Umbilical cord (tissue), 2 donors: ENCODE measurements around the gene AVPI1. TPM values are rescaled to one million over a fixed set of nuclear protein-coding genes. Genes with fewer than 3 reads are reported as not detected.
"Not testable (repeated sequence)": the region's sequence is repeated elsewhere in the genome, so short reads cannot be mapped to it uniquely, and the experiment has no call there.

ENCODE experiments used
- DNase-seq: peaks from one replicate; pipeline ENCODE4 v3.0.0-alpha.2; 2015; ENCODE audit warnings: low spot score
- total RNA-seq: library from RNA; depleted of rRNA; stranded (reverse); fragments of >200 nt; gene quantifications from one replicate; pipeline ENCODE4 v1.2.3, GENCODE V29; 2014; ENCODE audit warnings: low replicate concordance; ENCODE audit not compliant: insufficient read depth

AVPI1 gene
- total RNA-seq, 1 donor from 2014 or later = 7.0 TPM

- DNase-seq = peak; percentile 33
Measured at GRCh38 chr10:97683556-97684367, 3.3 kb downstream of the AVPI1 start.

DNA sequence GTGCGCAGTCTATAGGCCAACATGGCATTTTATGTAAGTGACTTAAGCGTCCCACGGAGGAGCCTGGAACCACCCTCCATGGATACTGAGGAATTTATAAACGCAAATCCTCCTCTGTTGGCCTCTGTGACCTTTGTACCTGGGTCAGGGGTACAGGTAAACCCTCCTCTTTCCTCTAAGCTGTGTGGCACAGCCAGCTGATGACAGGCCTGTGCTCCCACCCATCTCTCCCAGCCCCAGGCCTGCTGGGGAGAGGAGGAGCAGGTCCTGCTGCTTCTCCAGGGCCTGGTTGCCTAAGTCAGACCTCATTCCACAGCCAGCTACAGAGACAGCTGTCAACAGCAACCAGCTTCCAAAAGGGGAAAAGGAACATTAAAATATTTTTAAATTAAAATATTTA is 5.0 kb downstream of the AVPI1 start:
- no peak for DNase-seq

DNA sequence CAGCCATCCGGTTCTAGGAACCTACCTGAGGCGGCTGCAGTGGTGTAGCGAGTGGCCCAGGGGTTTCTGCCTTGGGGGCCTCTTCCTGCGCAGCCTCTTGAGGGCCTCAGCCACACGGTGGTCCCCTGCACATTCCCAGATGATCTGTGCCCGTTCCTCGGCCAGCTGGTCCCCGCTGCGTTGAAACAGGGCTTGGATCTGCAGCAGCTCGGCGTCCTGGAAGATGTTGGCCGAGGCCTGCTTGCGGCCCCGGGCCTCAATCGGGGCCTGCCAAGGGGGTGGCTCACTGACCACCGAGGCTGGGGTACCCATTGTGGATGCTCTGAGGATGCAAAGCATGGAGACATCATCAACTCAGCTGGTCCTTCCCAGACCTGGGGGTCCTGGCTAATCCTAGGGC is 7.4 kb downstream of the AVPI1 start:
- no peak for DNase-seq

DNA sequence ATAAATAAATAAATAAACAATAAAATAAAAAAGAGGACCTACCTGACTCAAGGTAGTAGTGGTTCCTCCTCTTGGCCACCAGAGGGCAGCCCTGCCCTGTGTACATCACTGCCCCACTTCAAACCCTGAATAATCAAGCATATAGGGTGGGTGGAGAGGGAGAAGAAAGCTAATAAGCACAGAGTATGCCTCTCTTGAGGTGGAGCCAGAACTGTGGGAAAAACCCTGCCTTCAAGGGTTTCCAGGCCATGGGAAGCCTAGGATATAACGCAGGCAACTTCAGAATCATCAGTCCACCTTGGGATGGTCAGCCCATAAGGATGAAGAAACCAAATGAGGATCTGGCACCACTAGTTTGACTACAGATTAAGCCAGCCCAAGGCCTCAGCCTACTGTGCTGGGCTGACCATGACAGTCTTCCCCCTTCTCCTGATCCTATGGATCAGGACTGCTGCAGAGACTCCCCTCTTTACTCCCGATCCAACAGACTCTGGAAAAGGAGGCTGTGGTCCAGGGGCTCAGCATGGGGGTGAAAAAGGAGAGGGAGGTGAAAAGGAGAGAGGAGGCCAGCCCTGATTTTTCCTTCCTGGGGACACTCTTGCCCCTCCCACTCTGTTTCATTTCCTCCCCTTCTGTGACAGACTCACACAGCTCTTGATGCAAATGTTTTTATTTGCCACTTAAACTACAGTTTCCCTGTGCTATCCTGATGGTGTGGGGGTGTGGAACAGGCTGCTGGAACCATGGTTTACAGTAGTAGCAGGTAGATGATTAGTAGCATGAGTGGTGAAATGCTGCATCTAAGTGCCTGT is 10.1 kb downstream of the AVPI1 start:
- DNase-seq = peak; percentile 35

DNA sequence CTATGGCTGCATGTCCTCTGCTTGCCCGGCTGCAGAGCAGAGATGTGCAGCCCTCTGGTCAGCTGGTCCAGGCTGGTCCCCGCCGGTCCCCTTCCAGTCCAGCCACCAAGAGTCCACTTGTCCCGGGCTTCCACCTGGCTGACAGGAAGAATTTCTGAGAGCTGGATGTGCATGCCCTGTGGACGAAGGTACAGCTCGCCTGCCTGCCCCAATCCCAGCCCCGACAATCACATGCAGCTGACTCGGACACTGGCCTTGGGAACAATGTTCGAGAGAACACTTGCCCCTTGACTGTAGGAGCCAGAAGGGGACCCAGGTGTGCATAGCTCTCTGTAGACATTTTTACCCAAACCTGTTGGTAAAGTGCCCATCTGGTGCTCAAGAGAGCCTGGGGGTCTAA is 11.8 kb downstream of the AVPI1 start:
- DNase-seq = no peak

- DNase-seq = no peak
Measured at GRCh38 chr10:97673736-97674525, 13.1 kb downstream of the AVPI1 start.

GRCh38 chr10:97669571-97669970 is 17.5 kb downstream of the AVPI1 start:
- no peak for DNase-seq

DNA sequence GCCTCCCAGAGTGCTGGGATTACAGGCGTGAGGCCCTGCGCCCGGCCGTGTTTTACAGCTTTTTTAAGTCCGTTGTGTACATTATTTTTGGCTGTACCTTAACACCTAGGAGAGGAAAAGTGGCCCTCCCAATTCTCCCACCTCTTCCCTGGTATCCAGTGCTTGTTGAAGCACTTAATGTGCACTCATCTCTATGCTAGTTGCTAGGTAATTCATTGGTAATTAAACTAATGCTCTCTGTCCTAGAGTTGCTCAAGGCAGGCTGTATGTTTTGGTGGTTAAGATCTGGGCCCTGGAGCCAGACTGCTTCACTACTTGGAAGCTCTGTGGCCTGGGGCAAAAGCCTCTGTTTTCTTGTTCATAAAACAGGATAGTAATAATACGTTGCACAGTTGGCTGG is 19.6 kb downstream of the AVPI1 start:
- no peak for DNase-seq

DNA sequence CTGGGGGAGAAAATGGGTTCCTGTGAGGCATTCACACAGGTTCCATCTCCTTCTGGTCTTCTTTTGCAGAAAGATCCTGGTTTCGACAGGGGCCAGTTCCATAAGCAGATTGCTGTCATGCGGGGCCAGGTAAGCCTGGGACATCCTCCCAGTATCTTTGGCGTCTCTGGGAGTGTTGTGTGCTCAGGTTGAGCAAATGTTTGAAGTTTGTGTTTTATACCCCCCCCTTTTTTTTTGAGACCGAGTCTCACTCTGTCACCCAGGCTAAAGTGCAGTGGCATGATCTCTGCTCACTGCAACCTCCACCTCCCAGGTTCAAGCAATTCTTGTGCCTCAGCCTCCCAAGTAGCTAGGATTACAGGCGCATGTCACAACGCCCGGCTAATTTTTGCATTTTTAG is 20.0 kb downstream of the AVPI1 start:
- DNase-seq = no peak

DNA sequence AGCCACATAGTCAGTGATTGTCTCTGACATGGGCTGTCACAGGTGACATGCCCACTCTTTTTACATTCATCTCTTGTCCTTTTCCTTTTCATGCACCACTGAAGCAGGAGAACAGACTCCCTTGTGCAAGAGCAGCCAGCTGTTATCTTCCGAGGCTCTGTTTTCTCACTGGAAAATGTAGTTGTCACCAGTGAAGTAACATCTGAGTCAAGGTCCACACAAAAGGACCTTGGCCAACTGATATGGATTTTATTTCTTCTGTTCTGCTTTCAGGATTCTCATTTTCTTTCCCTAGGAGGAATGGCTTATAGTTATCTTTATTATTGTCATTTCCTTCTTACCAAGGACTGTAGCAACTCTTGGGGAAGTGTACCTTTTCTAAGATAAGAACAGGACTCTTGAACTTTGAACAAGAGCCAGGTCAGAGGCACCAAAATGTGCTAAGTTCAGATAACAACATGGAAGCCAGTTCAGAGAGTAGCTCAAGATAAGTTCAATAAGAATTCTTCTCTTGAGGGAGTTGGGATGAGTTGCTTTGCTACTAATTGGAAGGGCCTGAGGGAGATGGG is 22.7 kb downstream of the AVPI1 start:
- no peak for DNase-seq

DNA sequence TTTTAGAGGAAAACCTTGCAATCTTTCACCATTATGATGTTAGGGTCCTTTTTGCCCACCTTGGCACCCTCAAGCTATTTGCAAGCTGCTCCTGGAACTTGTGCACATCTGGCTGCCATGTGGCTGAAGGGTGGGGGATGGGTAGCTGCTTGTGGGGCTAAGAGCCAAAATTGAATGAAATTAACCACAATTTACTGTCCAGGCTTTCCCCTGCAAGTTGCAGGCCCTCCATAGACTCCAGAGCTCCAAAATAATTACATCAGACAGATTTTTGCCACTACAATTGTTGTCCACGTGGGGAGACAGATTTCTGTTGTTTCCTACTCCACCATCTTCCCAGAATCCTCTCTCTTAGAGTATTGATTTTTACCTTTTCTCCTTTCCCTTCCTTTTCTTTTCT is 27.5 kb downstream of the AVPI1 start:
- peak; percentile 33 for DNase-seq

GRCh38 chr10:97656777-97657176 is 30.3 kb downstream of the AVPI1 start:
- DNase-seq = no peak

- DNase-seq = no peak
Measured at GRCh38 chr10:97651773-97652172, 35.3 kb downstream of the AVPI1 start.

DNA sequence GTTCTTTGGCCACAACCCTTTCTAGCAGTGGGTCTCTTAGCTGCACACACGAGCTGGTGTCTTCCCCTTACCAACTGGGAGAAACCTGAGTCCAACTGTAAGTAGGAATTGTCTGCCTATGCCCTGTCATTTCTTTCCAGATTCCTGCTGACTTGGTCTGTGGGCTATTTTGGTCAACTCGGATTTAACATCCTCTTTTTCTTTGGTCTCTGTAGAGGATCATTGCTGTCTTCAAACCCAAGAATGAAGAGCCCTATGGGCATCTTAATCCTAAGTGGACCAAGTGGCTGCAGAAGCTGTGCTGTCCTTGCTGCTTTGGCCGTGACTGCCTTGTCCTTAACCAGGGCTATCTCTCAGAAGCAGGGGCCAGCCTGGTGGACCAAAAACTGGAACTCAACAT is 36.3 kb downstream of the AVPI1 start:
- no peak for DNase-seq

DNA sequence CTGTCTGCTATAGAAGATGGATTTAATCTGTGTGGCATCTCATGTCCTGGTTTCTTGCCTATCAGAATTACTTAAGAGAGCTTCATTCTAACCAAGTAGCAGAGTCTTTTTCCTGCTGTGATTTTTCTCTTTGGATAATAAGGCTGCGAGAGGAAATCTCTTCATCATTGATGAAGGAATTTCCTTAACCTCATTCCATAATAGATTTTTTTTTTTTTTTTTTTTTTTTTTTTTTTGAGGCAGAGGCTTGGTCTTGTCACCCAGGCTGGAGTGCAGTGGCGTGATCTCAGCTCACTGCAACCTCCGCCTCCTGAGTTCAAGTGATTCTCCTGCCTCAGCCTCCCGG is 37.7 kb downstream of the AVPI1 start:
- not testable (repeated sequence) for DNase-seq

GRCh38 chr10:97648562-97649404 is 38.3 kb downstream of the AVPI1 start:
- peak; percentile 71 for DNase-seq

DNA sequence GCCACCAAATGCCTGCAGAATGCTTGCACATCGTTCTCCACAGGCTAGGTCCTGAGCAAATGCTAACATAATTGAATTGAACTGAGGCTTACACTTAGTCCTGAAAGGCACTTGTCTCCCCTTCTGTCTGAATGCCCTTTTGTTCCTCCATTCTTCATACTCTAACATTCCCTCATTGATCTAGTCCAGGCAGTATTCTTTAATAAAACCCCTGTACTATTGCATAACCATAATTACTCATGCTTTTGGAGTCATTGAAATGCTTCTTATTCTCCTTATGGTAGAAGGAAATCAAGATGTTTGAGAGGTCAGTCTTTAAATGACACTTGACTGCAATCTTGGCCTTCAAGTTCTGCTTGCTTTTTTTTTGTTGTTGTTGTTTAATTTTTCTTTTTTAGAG is 39.5 kb downstream of the AVPI1 start:
- DNase-seq = no peak

DNA sequence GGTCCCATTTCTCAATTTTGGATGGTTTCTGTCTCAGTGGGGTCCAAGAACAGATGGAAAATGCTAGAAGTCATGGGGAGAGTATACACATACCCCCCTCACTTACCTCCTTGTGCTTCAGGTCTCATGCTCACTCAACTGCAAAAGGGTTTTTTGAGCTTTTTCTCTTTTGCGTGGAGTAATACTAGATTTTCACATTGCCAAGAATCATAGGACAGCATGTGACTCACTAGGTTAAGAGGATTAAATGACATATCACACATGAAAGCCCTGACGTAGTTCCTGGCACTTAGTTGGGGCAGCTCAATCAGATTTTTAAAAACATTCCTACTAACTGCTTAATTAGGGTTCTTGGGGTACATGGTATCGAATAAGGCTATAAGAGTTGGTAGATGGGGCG is 42.1 kb downstream of the AVPI1 start:
- DNase-seq = no peak

- no peak for DNase-seq
Measured at GRCh38 chr10:97643441-97643985, 43.5 kb downstream of the AVPI1 start.

DNA sequence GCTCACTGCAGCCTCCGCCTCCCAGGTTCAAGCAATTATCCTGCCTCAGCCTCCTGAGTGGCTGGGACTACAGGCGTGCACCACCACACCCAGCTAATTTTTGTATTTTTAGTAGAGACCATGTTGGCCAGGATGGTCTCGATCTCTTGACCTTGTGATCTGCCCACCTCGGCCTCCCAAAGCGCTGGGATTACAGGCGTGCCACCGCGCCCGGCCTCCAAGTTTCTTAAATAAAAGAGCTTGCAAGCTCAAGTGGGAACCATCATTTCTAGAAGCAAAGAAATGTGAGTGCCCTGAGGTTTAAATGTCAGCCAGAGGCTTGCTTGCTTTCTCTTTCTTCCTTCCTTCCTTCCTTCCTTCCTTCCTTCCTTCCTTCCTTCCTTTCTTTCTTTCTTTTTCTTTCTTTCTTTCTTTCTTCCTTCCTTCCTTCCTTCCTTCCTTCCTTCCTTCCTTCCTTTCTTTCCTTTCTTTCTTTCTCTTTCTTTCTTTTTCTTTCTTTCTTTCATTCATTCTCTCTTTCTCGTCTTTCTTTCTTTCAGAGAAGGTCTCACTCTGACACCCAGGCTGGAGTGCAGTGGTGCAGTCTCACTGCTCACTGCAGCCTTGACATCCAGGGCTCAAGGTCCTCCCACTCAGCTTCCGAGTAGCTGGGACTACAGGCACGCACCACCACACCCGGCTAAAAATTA is 44.4 kb downstream of the AVPI1 start:
- DNase-seq = not testable (repeated sequence)
